KMS-11 (cell line): ENCODE results near the gene NUDT4.

ENCODE experiments used
- H2AFZ ChIP-seq: fragments of 200-600 bp; sonication (generic); 2 replicates; pipeline ENCODE4 v1.6.1; 2016; ENCODE audit warnings: antibody characterized with exemption, mixed run types, low read depth
- H3K27ac ChIP-seq: fragments of 200-600 bp; sonication (generic); 2 replicates; pipeline ENCODE4 v1.6.1; 2016; ENCODE audit warnings: mild to moderate bottlenecking, mixed run types
- H3K27me3 ChIP-seq: fragments of 200-600 bp; sonication (generic); 2 replicates; pipeline ENCODE4 v1.6.1; 2017; ENCODE audit warnings: mild to moderate bottlenecking, low read depth, mixed run types, moderate library complexity; ENCODE audit not compliant: insufficient read depth
- H3K36me3 ChIP-seq: fragments of 200-600 bp; sonication (generic); 2 replicates; pipeline ENCODE4 v1.6.1; 2017; ENCODE audit warnings: mild to moderate bottlenecking, mixed run types; ENCODE audit not compliant: insufficient read depth
- H3K4me1 ChIP-seq: fragments of 200-600 bp; sonication (generic); 2 replicates; pipeline ENCODE4 v1.6.1; 2016; ENCODE audit warnings: mild to moderate bottlenecking, low read depth, mixed run types; ENCODE audit not compliant: poor library complexity, severe bottlenecking
- H3K4me2 ChIP-seq: fragments of 200-600 bp; sonication (generic); 2 replicates; pipeline ENCODE4 v1.7.0; 2016; ENCODE audit warnings: mild to moderate bottlenecking, mixed run types
- H3K4me3 ChIP-seq: fragments of 200-600 bp; sonication (generic); IDR thresholded peaks from 2 replicates; pipeline ENCODE4 v1.6.1; 2017; ENCODE audit warnings: low read depth, low read length, mixed read lengths; ENCODE audit not compliant: insufficient read depth
- H3K79me2 ChIP-seq: fragments of 200-600 bp; sonication (generic); 2 replicates; pipeline ENCODE4 v1.6.1; 2016; ENCODE audit warnings: low read depth, mixed run types; ENCODE audit not compliant: insufficient read depth
- H3K9ac ChIP-seq: fragments of 200-600 bp; sonication (generic); 2 replicates; pipeline ENCODE4 v1.6.1; 2016; ENCODE audit warnings: mild to moderate bottlenecking, mixed run types
- H4K20me1 ChIP-seq: fragments of 200-600 bp; sonication (generic); 2 replicates; pipeline ENCODE4 v1.6.1; 2016; ENCODE audit warnings: mild to moderate bottlenecking, mixed run types; ENCODE audit not compliant: insufficient read depth
- TF ChIP-seq, protein P1 (sequence below): fragments of 200-600 bp; sonication (generic); conservative IDR thresholded peaks from 2 replicates; pipeline ENCODE4 v1.6.1; 2017; ENCODE audit warnings: low read depth, mild to moderate bottlenecking, antibody characterized with exemption, low read length, moderate library complexity, mixed read lengths

The NUDT4 gene

DNA sequence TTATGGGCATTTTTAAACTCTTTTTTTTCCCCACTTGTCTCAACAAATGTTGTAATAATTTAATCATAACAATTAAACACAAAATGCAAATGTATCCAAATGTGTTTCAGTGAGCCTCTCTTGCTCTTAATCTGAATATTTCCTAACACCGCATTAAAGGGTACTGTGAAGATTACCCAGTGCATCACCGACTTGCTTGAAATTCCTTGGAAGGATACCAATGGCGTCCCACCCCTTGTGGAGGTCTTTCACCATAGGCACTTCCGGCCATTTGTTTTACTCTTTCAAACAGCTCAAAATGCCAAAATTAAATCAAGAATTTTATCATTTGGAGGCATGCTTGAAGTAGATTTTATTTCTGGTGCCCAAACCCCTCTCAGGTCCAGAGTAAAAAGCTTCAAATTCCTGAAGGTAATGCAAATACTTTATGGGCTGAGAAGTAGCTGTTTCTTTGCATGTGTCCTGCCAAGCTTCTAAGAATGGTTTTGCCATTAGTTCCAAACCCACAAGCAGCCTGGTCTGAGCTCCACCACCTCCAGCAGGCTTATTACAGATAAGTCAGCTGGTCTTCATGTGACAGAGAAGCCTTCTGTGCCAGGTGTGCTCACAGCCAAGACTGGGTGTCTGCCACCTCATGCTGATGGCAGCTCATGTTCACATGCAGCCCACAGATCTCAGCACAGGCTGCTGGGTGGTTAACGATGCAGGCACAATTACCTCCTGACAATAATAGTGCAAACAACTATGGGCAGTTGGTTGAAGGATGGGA is 16.4 kb upstream of the NUDT4 start:
- no peak overlapping the region for H3K9ac ChIP-seq
- H4K20me1 ChIP-seq = no peaks in the 10 kb centered on the region
- no peak overlapping the region for H3K4me2 ChIP-seq
- H3K36me3 ChIP-seq = no peaks in the 10 kb centered on the region
- H3K4me1 ChIP-seq = peaks cover 14% of the 10 kb centered on the region
- no peak overlapping the region for H3K4me3 ChIP-seq
- no peaks in the 10 kb centered on the region for H3K79me2 ChIP-seq
- H3K27me3 ChIP-seq = no peaks in the 10 kb centered on the region
- H2AFZ ChIP-seq = no peak overlapping the region
- no peak overlapping the region for H3K27ac ChIP-seq
- TF ChIP-seq, protein P1, sequence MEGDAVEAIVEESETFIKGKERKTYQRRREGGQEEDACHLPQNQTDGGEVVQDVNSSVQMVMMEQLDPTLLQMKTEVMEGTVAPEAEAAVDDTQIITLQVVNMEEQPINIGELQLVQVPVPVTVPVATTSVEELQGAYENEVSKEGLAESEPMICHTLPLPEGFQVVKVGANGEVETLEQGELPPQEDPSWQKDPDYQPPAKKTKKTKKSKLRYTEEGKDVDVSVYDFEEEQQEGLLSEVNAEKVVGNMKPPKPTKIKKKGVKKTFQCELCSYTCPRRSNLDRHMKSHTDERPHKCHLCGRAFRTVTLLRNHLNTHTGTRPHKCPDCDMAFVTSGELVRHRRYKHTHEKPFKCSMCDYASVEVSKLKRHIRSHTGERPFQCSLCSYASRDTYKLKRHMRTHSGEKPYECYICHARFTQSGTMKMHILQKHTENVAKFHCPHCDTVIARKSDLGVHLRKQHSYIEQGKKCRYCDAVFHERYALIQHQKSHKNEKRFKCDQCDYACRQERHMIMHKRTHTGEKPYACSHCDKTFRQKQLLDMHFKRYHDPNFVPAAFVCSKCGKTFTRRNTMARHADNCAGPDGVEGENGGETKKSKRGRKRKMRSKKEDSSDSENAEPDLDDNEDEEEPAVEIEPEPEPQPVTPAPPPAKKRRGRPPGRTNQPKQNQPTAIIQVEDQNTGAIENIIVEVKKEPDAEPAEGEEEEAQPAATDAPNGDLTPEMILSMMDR = no peak

- no peak overlapping the region for H2AFZ ChIP-seq
- H3K79me2 ChIP-seq = no peaks in the 10 kb centered on the region
- H3K36me3 ChIP-seq = no peaks in the 10 kb centered on the region
- H4K20me1 ChIP-seq = no peaks in the 10 kb centered on the region
- H3K9ac ChIP-seq = no peak overlapping the region
- H3K4me2 ChIP-seq = no peak overlapping the region
- TF ChIP-seq, protein P1 = no peak
- no peaks in the 10 kb centered on the region for H3K27me3 ChIP-seq
- peaks cover 7% of the 10 kb centered on the region for H3K4me1 ChIP-seq
- H3K27ac ChIP-seq = no peak overlapping the region
- no peak overlapping the region for H3K4me3 ChIP-seq
Measured at GRCh38 chr12:93363841-93364297, 13.9 kb upstream of the NUDT4 start.

- no peak overlapping the region for H3K9ac ChIP-seq
- no peaks in the 10 kb centered on the region for H3K36me3 ChIP-seq
- H3K79me2 ChIP-seq = no peaks in the 10 kb centered on the region
- H3K4me1 ChIP-seq = peaks cover 7% of the 10 kb centered on the region
- H3K4me2 ChIP-seq = no peak overlapping the region
- no peak overlapping the region for H3K27ac ChIP-seq
- no peak overlapping the region for H2AFZ ChIP-seq
- no peaks in the 10 kb centered on the region for H4K20me1 ChIP-seq
- no peaks in the 10 kb centered on the region for H3K27me3 ChIP-seq
- TF ChIP-seq, protein P1 = no peak
- H3K4me3 ChIP-seq = no peak overlapping the region
Measured at GRCh38 chr12:93365616-93366405, 11.9 kb upstream of the NUDT4 start.

DNA sequence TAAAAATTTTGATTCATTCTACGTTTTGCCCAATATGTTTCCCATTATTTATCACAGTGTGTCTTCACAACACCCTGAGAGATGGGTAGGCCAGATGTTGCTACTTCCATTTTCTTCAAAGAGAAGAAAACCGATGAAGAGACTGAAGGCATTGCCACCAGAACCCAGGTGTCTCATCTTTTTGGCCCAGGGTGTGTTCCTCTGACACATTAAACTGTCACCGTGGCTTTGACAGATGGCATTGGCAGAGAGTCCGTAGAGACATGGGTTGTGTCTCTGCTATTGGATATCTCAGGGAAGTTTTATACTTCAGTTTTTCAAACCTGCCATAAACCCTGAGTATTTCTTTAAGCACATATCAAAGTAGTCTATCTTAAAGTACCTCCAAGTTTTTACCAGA is 11.3 kb upstream of the NUDT4 start:
- Histone ChIP-seq H3K27me3 (no peaks in the 10 kb centered on the region), H3K4me1 (peaks cover 4% of the 10 kb centered on the region), H4K20me1 (no peaks in the 10 kb centered on the region), H3K4me2 (no peak overlapping the region), H3K4me3 (no peak overlapping the region), H3K79me2 (no peaks in the 10 kb centered on the region), H3K27ac (no peak overlapping the region), H3K9ac (no peak overlapping the region), H2AFZ (no peak overlapping the region), H3K36me3 (no peaks in the 10 kb centered on the region)
- TF ChIP-seq, protein P1 = no peak
